HepG2 (cell line): ENCODE measurements around the gene SMOC1. TPM values are rescaled to one million over a fixed set of nuclear protein-coding genes. Genes with fewer than 3 reads are reported as not detected.

Experiments
- ATF5 ChIP-seq: sonication (generic); formaldehyde crosslinking; IDR thresholded peaks from 2 replicates; pipeline ENCODE4 v1.4.0; 2020; ENCODE audit warnings: mild to moderate bottlenecking, low read depth, missing genetic modification reagents
- CHCHD3 ChIP-seq: sonication (generic); formaldehyde crosslinking; IDR thresholded peaks from 2 replicates; pipeline ENCODE4 v1.8.0; 2022; ENCODE audit warnings: mild to moderate bottlenecking, missing genetic modification reagents, moderate library complexity
- ESRRA ChIP-seq: sonication (generic); formaldehyde crosslinking; IDR thresholded peaks from 2 replicates; pipeline ENCODE4 v1.5.1; 2020; ENCODE audit warnings: mild to moderate bottlenecking, low read depth, missing genetic modification reagents
- ETS1 ChIP-seq: sonication (generic); formaldehyde crosslinking; IDR thresholded peaks from 2 replicates; pipeline ENCODE4 v1.4.0; 2020; ENCODE audit warnings: missing genetic modification reagents
- FOSL1 ChIP-seq: sonication (generic); formaldehyde crosslinking; IDR thresholded peaks from 2 replicates; pipeline ENCODE4 v1.9.0; 2021; ENCODE audit warnings: missing genetic modification reagents, borderline replicate concordance
- KAT2B ChIP-seq: fragments of 150-350 bp; IDR thresholded peaks from 2 replicates; pipeline ENCODE4 v1.6.1; 2014; ENCODE audit warnings: low read depth, low read length, borderline replicate concordance
- REXO4 ChIP-seq: sonication (generic); formaldehyde crosslinking; IDR thresholded peaks from 2 replicates; pipeline ENCODE4 v1.8.0; 2022; ENCODE audit warnings: missing genetic modification reagents, mild to moderate bottlenecking, borderline replicate concordance
- SIX4 ChIP-seq: sonication (generic); formaldehyde crosslinking; IDR thresholded peaks from 2 replicates; pipeline ENCODE4 v1.4.0; 2020; ENCODE audit warnings: missing genetic modification reagents
- TCF7L2 ChIP-seq: IDR thresholded peaks from 2 replicates; pipeline ENCODE4 v1.6.1; 2011; ENCODE audit warnings: mild to moderate bottlenecking, low read depth, low read length, moderate library complexity
- ZBTB4 ChIP-seq: sonication (generic); formaldehyde crosslinking; IDR thresholded peaks from 2 replicates; pipeline ENCODE4 v1.4.0; 2020; ENCODE audit warnings: missing genetic modification reagents, mild to moderate bottlenecking, borderline replicate concordance
- ZFP36L2 ChIP-seq: sonication (generic); formaldehyde crosslinking; IDR thresholded peaks from 2 replicates; pipeline ENCODE4 v1.4.0; 2020; ENCODE audit warnings: missing genetic modification reagents
- ZNF34 ChIP-seq: sonication (generic); formaldehyde crosslinking; IDR thresholded peaks from 2 replicates; pipeline ENCODE4 v1.4.0; 2020; ENCODE audit warnings: mild to moderate bottlenecking, missing genetic modification reagents, borderline replicate concordance
- ZNF513 ChIP-seq: sonication (generic); formaldehyde crosslinking; conservative IDR thresholded peaks from 2 replicates; pipeline ENCODE4 v1.5.0; 2020; ENCODE audit warnings: missing genetic modification reagents
- ZNF605 ChIP-seq: sonication (generic); formaldehyde crosslinking; IDR thresholded peaks from 2 replicates; pipeline ENCODE4 v1.8.0; 2022; ENCODE audit warnings: mild to moderate bottlenecking, missing genetic modification reagents
- ZNF660 ChIP-seq: sonication (generic); formaldehyde crosslinking; IDR thresholded peaks from 2 replicates; pipeline ENCODE4 v1.5.1; 2020; ENCODE audit warnings: mild to moderate bottlenecking, low read depth, missing genetic modification reagents, borderline replicate concordance
- ZNF672 ChIP-seq: sonication (generic); formaldehyde crosslinking; IDR thresholded peaks from 2 replicates; pipeline ENCODE4 v1.8.1; 2022; ENCODE audit warnings: missing genetic modification reagents
- ZNF720 ChIP-seq: sonication (generic); formaldehyde crosslinking; IDR thresholded peaks from 2 replicates; pipeline ENCODE4 v1.4.0; 2020; ENCODE audit warnings: missing genetic modification reagents
- ZNF75D ChIP-seq: sonication (generic); formaldehyde crosslinking; IDR thresholded peaks from 2 replicates; pipeline ENCODE4 v1.8.1; 2023; ENCODE audit warnings: missing genetic modification reagents, mild to moderate bottlenecking, borderline replicate concordance
- polyA plus RNA-seq, 8 experiments: library from polyadenylated mRNA; depleted of rRNA in 3 of 8; stranded (reverse) in 7 of 8; unstranded in 1 of 8; fragments of >200 nt; fragmentation: Illumina TruSeq in 4 of 8; extraction: Trizol in 4 of 8; gene quantifications; 2 replicates each; pipeline versions ENCODE4 v1.2.1 to v1.2.3, GENCODE V29; 2011 to 2016; ENCODE audit warnings: low read depth in 4 of 8, missing spikeins in 1 of 8, mixed read lengths in 1 of 8; ENCODE audit not compliant: insufficient read depth in 1 of 8
- total RNA-seq, 5 experiments: library from RNA; depleted of rRNA; stranded (reverse); fragments of >200 nt; fragmentation: Illumina TruSeq; extraction: Trizol; gene quantifications; 2 replicates each; pipeline ENCODE4 v1.2.3, GENCODE V29; 2016; ENCODE audit warnings: low read depth in 1 of 5

The SMOC1 gene
- total and polyA plus RNA-seq, 2 of the 13 experiments (the other 11 are each of a cell fraction or from before 2014, with no cell fraction given) = 17.8 to 35.6 TPM

- TF ChIP-seq TCF7L2 (no peak), KAT2B (no peak), ZNF513 (CRISPR knock-in tag) (no peak), ZBTB4 (CRISPR knock-in tag) (no peak), ZNF75D (CRISPR knock-in tag) (no peak), CHCHD3 (CRISPR knock-in tag) (no peak), FOSL1 (no peak), ESRRA (no peak), ZFP36L2 (CRISPR knock-in tag) (no peak), SIX4 (CRISPR knock-in tag) (no peak), ZNF660 (CRISPR knock-in tag) (no peak), ZNF605 (CRISPR knock-in tag) (no peak), ATF5 (CRISPR knock-in tag) (no peak), ZNF672 (CRISPR knock-in tag) (no peak), ZNF720 (no peak), ZNF34 (no peak), ETS1 (CRISPR knock-in tag) (no peak), REXO4 (CRISPR knock-in tag) (no peak)
Measured at GRCh38 chr14:69845787-69846186, 33.4 kb upstream of the SMOC1 start (continued).
